GM04504 (cell line): ENCODE data around the gene PUS1.

ENCODE experiments used
- DNase-seq: peaks from one replicate; pipeline ENCODE4 v3.0.0-alpha.2; 2012; ENCODE audit warnings: low read depth

PUS1 gene

GRCh38 chr12:131902332-131903241 is 26.5 kb upstream of the PUS1 start:
- DNase-seq = no peak

DNA sequence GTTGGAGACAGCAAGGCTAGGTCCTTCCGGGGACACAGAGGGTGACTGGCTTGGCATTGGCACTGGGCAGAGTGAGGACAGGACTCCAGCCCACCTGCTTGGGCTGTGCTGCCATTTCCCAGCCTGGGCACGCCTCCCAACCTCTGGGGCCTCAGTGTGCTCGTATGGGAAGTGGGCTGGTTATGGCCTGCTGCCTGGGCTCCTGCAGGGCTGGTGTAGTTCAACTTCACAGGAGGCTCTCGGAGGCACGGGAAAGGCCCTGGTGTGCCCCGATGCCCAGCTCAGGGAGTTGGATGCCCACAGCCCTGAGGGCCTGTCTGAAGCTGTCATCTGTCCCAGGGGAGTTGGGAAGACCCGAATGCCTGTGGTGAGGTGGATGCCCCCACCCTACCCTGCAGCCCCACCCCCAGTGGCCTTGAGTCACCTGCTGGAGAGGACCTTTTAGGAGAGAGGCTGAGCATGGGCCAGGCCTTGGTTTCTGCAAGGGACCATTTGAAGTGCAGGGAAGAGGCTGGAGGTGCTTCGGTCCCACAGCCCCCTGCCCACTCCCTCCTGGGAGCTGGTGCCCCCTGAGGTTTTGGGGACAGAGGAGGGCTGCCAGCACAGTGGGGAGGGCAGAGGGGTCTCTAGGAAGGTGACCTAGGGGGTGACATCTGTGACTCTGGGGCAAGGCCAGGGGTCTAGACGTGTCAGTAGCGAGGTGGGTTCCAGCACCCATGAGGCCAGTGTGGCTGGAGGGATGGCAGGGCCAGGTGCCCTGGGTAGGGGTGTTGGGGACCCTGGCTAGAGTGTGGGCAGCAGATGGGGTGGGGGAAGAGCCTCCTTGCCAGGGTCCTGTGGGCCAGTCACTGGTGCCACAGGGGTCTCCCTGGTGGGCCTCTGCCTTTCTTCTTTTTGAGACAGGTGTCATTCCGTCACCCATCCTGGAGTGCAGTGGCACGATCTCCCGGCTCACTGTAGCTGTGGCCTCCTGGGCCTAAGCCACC is 25.5 kb upstream of the PUS1 start:
- DNase-seq = no peak

DNA sequence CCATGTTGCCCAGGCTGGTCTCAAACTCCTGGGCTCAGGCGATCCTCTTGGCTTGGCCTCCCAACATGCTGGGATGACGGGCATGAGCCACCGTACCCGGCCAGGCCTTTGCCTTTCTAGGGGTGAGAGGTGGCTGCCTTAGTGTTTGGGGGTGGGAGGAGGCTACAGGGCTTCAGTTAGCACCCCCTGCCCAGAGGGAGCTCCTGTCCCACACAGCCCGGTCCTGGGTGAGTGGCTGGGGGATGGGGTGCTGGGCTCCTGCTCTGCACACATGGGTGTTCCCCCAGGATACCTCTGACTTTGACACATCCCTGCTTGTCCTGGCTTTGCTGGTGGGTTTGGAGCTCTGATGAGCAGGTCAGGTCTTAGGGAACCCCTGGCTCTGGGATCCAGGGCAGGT is 24.7 kb upstream of the PUS1 start:
- no peak for DNase-seq

- no peak for DNase-seq
These were observed 23.9 kb upstream of the PUS1 start for GRCh38 chr12:131905081-131905629.

DNA sequence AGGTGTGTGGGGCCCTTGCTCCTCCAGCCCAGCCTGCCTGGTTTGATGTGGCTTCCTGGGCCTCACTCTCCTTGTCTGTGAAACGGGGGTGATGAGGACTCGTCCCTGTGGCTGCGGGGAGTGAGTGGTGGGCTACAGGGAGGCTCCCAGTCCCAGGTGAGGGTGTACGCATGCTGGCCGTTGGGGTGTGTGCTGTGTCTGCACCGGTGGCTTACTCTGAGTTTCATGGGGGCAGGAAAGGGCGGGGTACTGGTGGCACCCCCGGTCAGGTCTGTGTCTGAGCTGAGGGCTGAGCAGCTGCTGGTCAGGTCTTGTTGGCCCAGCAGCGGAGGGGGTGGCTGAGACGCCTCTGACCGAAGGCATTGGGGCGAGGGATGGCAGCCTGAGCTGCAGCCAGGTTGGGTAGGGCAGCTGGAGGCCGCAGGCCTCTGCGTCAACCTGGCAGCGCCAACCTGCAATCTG is 23.4 kb upstream of the PUS1 start:
- DNase-seq = no peak

GRCh38 chr12:131907379-131908091 is 21.5 kb upstream of the PUS1 start:
- no peak for DNase-seq

DNA sequence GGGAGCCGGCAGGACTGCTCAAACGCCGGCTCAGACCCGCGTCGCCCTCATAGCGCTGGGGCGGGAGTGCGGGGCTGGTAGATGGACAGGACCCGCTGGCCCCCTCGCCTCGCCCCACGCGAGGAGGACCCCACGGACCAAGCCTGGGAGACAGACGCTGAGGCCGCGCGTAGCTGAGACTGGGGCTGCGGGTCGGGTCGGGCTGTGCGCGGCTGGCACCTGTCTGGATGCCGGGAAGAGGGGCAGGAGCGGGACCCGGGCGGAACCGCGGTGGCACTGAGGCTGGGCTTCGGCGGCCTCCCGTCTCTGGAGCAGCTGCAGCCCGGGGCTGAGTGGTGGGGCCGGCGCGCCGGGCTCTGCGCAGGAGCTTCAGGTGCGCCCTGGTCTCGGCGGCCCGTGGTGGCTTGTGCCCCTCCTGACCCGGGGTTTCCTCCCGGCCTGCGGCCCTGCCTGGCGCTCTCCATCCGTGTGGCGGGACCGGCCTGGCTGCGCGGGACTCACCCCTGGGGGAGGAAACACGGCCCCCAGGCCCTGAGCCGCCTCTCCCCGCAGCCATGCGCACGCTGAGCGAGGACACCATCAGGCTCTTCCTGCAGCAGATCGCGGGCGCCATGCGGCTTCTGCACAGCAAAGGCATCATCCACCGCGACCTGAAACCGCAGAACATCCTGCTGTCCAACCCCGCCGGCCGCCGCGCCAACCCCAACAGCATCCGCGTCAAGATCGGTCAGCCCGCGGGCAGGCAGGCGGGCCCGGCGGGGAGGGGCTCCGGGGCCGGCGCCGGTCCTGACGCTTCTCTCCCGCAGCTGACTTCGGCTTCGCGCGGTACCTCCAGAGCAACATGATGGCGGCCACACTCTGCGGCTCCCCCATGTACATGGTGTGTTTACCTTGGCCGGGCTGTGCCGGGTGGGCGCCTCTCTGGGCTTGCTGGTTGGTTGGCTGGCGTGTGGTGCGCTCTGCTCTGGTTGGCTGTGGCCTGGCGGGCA is 20.7 kb upstream of the PUS1 start:
- no peak for DNase-seq

DNA sequence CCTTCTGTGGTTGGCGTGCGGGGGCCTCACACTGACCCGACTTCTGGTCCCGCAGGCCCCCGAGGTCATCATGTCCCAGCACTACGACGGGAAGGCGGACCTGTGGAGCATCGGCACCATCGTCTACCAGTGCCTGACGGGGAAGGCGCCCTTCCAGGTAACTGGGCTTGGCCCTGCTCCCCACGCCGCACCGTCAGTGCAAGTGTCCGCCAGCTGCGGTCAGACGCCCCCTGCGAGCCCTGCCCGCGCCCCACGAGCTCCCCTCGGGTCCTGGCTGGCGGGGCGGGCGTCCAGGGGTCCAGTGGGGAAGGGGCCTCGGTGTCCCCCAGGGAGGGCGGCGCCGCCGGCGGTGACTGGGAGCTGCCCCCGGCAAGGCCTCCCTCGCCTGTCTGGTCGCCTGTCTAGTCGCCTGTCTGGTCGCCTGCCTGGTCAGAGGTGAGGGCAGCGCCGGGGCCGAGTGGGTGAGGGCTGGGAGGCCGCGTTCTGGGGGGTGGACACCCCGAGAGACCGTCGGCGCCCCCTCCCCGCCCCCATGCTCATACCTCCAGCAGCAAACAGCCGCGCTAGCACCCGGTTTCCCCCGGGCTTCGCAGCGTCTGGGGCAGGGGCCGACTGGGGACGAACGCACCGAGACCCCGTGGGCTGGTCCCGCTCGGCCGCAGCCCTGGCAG is 19.9 kb upstream of the PUS1 start:
- no peak for DNase-seq

DNA sequence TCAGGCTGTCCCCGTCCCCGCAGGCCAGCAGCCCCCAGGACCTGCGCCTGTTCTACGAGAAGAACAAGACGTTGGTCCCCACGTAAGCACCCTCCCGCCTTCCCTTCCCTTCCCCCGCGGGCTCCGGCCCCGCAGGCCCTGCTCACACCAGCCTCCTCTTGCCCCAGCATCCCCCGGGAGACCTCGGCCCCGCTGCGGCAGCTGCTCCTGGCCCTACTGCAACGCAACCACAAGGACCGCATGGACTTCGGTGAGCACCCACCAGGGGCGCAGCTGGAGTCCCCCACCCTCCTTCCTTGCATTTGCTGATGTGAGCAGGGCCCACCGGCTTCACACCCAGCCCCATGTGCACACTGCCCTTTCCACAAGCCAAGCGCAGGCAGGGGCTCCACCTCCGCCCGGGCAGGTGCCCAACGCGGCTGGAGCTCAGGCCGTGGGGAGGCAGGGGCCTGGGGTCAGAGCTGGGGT is 19.3 kb upstream of the PUS1 start:
- DNase-seq = no peak

DNA sequence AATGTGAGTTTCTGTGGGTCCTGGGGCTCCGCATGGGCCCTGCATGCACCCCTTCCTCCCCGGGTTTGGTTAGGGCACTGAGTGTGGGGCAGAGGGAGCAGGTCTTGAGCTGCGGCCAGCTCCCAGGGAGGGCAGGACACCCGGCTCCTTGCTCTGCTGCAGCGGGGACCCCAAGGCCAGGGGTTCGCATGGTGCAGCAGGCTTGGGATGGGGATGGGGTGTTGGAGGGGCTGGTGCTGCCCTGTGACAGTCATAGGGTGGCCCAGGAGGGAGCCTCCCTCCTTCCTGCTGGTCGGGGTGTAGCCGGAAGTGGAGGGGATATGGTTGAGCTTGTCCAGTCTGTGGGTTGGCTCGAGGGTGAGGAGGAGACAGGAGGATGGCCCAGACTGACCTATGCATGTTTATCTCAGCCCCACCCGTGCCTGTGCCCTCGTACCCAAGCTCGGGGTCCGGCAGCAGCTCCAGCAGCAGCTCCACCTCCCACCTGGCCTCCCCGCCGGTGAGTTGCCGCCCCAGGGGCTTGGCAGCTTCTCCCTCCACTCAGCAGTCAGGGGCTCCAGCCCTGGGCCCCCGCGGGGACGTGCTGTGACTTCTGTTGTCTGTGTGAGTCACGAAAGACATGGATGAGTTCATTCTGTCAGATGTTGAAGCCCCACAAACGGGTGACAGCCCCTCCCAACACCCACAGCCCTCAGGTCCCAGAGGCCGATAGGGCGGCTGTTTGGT is 18.6 kb upstream of the PUS1 start:
- DNase-seq = no peak

DNA sequence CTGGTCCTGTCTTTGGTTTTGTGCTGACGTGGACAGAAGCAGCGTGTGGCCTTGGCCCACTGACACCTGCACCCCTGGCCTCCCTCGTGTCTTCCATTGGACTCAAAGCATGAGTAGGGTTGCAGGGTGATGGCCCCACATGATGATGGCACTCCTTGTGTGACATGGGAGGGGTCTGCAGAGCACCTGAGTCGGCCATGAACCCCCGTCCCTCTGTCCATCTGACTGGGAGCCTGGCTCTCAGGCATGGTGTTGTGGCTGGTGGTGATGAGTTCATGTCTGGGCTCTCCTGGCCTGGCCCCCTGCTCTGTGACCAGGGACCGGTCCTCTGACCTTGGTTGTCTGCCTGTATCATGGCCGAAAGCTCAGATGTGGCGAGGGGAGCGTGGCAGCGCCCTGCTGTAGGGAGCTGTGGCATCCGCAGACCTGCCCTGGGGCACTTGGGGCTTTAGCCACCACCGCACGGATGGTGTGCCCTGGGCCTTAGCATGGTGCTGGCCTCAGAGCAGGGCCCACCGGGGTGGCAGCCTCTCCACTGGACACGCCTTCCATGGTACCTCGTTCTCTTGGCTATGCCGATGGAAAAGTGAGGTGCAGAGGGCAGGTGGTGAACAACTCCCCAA is 17.9 kb upstream of the PUS1 start:
- no peak for DNase-seq

- no peak for DNase-seq
These were observed 17.1 kb upstream of the PUS1 start for GRCh38 chr12:131911851-131912477.

DNA sequence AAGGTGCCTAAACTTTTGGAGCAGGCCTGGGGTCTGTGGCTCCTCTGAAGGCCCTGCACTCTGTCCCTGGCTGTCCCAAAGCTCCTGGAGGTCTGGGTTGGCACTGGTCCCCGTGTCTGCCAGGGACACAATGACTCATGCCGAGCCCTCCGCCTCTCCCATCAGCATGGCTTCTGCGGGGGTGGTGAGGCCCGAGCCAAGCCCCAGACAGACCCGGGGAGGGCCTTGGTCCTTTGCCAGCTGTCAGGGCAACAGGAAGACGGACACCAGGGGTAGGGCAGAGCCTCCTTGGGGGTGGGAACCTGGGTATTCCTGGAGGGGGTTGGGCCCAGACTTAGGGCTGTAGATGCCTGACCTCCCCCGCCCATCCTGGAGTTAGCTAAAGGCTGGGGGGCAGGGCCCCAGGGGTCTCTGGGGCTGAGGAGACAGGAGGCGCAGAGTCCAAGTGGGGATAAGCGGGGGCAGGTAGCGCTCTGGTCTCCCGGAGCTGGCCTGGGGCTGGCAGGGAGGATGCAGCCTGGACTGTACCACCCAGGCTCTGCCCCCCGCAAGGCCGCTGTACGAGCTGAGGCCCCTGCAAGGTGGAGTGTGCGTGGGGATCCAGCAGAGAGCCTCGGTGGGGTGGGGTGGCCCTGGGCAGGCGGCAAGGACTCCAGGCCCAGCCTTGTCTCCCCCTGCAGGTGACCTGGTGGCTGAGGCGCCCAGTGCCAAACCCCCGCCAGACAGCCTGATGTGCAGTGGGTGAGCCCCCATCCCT is 16.4 kb upstream of the PUS1 start:
- DNase-seq = peak; percentile 77

GRCh38 chr12:131913666-131914065 is 15.4 kb upstream of the PUS1 start:
- no peak for DNase-seq

DNA sequence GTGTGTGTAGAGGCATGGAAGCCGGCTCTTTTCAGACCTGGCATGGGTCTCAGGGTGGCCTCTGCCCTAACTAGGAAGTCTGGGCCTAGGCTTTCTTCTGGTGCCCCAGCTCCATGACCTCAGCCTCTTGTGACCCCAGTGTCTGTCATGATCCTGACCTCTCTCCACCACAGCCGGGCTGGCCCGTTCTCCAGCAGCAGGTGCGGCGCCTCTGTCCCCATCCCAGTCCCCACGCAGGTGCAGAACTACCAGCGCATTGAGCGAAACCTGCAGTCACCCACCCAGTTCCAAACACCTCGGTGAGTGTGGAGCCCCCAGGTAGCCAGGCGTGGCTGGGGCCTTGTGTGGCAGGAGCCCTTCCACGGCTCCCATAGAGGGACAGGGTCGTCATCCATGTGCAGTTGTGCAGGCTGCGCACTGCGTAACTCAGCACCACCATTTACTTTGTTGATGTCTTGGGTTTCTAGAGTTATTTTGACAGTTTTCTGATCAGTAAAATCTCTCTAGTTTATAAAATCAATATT is 14.8 kb upstream of the PUS1 start:
- no peak for DNase-seq

GRCh38 chr12:131915000-131915689 is 13.9 kb upstream of the PUS1 start:
- no peak for DNase-seq

DNA sequence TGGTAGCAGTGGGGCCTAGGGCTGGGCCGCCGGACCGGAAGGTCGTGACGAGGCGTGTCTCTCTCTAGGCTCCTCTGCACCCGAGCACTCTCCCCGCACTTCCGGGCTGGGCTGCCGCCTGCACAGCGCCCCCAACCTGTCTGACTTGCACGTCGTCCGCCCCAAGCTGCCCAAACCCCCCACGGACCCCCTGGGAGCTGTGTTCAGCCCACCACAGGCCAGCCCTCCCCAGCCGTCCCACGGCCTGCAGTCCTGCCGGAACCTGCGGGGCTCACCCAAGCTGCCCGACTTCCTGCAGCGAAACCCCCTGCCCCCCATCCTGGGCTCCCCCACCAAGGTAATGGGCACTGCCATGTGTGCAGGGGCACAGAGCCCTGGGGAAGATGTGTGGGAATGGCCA is 13.3 kb upstream of the PUS1 start:
- no peak for DNase-seq
